ENCODE results near the gene DNMT1.
"Not testable (repeated sequence)": the region's sequence is repeated elsewhere in the genome, so short reads cannot be mapped to it uniquely, and the experiment has no call there.

The DNMT1 gene

GRCh38 chr19:10182847-10183246 is 11.9 kb downstream of the DNMT1 start:
- no peak for FAIRE-seq

GRCh38 chr19:10182076-10182475 is 12.7 kb downstream of the DNMT1 start:
- no peak for FAIRE-seq
- DNase-seq (ENCODE audit: insufficient read length, low spot score), result no peak
- TF ChIP-seq POLR2A (IDR thresholded peaks at IDR 0.05; ENCODE audit: low read depth, low read length), result no peak

More at GRCh38 chr19:10182847-10183246, 11.9 kb downstream of the DNMT1 start:
- TF ChIP-seq POLR2A (IDR thresholded peaks at IDR 0.05; ENCODE audit: low read depth, low read length), result no peak
- no peak for DNase-seq (ENCODE audit: insufficient read length, low spot score)

GRCh38 chr19:10180459-10180858 is 14.3 kb downstream of the DNMT1 start:
- DNase-seq (ENCODE audit: insufficient read length, low spot score) (no peak), FAIRE-seq (no peak)
- no peak for TF ChIP-seq POLR2A (IDR thresholded peaks at IDR 0.05; ENCODE audit: low read depth, low read length)

GRCh38 chr19:10180024-10180423 is 14.7 kb downstream of the DNMT1 start:
- not testable (repeated sequence) for DNase-seq (ENCODE audit: insufficient read length, low spot score); FAIRE-seq

- no peak for FAIRE-seq
- DNase-seq (ENCODE audit: insufficient read length, low spot score), result no peak
- no peak for TF ChIP-seq POLR2A (IDR thresholded peaks at IDR 0.05; ENCODE audit: low read depth, low read length)
Observed at GRCh38 chr19:10173527-10173926, 21.2 kb downstream of the DNMT1 start.

- FAIRE-seq, result no peak
Observed at GRCh38 chr19:10168386-10168948, 26.3 kb downstream of the DNMT1 start.

GRCh38 chr19:10167459-10167858 is 27.3 kb downstream of the DNMT1 start:
- DNase-seq (ENCODE audit: insufficient read length, low spot score), result no peak
- FAIRE-seq, result no peak
- TF ChIP-seq POLR2A (IDR thresholded peaks at IDR 0.05; ENCODE audit: low read depth, low read length), result no peak

More at GRCh38 chr19:10168386-10168948, 26.3 kb downstream of the DNMT1 start:
- TF ChIP-seq POLR2A (IDR thresholded peaks at IDR 0.05; ENCODE audit: low read depth, low read length), result no peak
- no peak for DNase-seq (ENCODE audit: insufficient read length, low spot score)

GRCh38 chr19:10166501-10166900 is 28.3 kb downstream of the DNMT1 start:
- not testable (repeated sequence) for FAIRE-seq; DNase-seq (ENCODE audit: insufficient read length, low spot score)

- no peak for FAIRE-seq
- no peak for DNase-seq (ENCODE audit: insufficient read length, low spot score)
- TF ChIP-seq POLR2A (IDR thresholded peaks at IDR 0.05; ENCODE audit: low read depth, low read length), result no peak
Observed at GRCh38 chr19:10166046-10166445, 28.7 kb downstream of the DNMT1 start.

GRCh38 chr19:10163536-10163935 is 31.2 kb downstream of the DNMT1 start:
- no peak for TF ChIP-seq POLR2A (IDR thresholded peaks at IDR 0.05; ENCODE audit: low read depth, low read length)
- DNase-seq (ENCODE audit: insufficient read length, low spot score), result no peak
- no peak for FAIRE-seq

GRCh38 chr19:10159610-10160009 is 35.1 kb downstream of the DNMT1 start:
- FAIRE-seq (no peak), DNase-seq (ENCODE audit: insufficient read length, low spot score) (no peak)
- TF ChIP-seq POLR2A (IDR thresholded peaks at IDR 0.05; ENCODE audit: low read depth, low read length), result no peak

- TF ChIP-seq POLR2A (IDR thresholded peaks at IDR 0.05; ENCODE audit: low read depth, low read length), result no peak
- FAIRE-seq, result no peak
- no peak for DNase-seq (ENCODE audit: insufficient read length, low spot score)
Observed at GRCh38 chr19:10158485-10158884, 36.3 kb downstream of the DNMT1 start.

GRCh38 chr19:10158071-10158470 is 36.7 kb downstream of the DNMT1 start:
- no peak for DNase-seq (ENCODE audit: insufficient read length, low spot score)
- FAIRE-seq, result no peak

GRCh38 chr19:10155839-10156238 is 38.9 kb downstream of the DNMT1 start:
- no peak for TF ChIP-seq POLR2A (IDR thresholded peaks at IDR 0.05; ENCODE audit: low read depth, low read length)
- no peak for DNase-seq (ENCODE audit: insufficient read length, low spot score)
- FAIRE-seq, result no peak

More at GRCh38 chr19:10158071-10158470, 36.7 kb downstream of the DNMT1 start:
- TF ChIP-seq POLR2A (IDR thresholded peaks at IDR 0.05; ENCODE audit: low read depth, low read length), result no peak

GRCh38 chr19:10152100-10152499 is 42.7 kb downstream of the DNMT1 start:
- no peak for TF ChIP-seq POLR2A (IDR thresholded peaks at IDR 0.05; ENCODE audit: low read depth, low read length)
- FAIRE-seq, result no peak
- DNase-seq (ENCODE audit: insufficient read length, low spot score), result no peak

- no peak for FAIRE-seq
- no peak for TF ChIP-seq POLR2A (IDR thresholded peaks at IDR 0.05; ENCODE audit: low read depth, low read length)
- DNase-seq (ENCODE audit: insufficient read length, low spot score), result no peak
Observed at GRCh38 chr19:10151521-10151920, 43.2 kb downstream of the DNMT1 start.

All from H54 (cell line).